Spleen (tissue), 11 donors: ENCODE measurements around the gene ELAVL2. TPM values are rescaled to one million over a fixed set of nuclear protein-coding genes. Genes with fewer than 3 reads are reported as not detected.

Source experiments
- DNase-seq: peaks from one replicate; pipeline ENCODE4 v3.0.0-alpha.2; 2020
- H3K27ac ChIP-seq, 8 donors: fragments of 200-600 bp; sonication (generic) in 7 of 8; 1 replicate in 4 of 8; 2 replicates in 4 of 8; pipeline versions ENCODE4 v1.5.0 to v1.8.0; 2016 to 2021; ENCODE audit warnings: inconsistent platforms in 4 of 8, mild to moderate bottlenecking in 4 of 8, moderate library complexity in 1 of 8
- H3K27me3 ChIP-seq, 7 donors: fragments of 200-600 bp; sonication (generic) in 6 of 7; replicated peaks in 1 of 7; 1 replicate in 4 of 7; 2 replicates in 3 of 7; pipeline versions ENCODE4 v1.5.0 to v1.8.0; 2016 to 2021; ENCODE audit warnings: inconsistent platforms in 3 of 7, mild to moderate bottlenecking in 1 of 7
- H3K36me3 ChIP-seq, 6 donors: fragments of 200-600 bp; sonication (generic) in 5 of 6; 1 replicate in 4 of 6; 2 replicates in 2 of 6; pipeline versions ENCODE4 v1.5.0 to v1.8.0; 2016 to 2021; ENCODE audit warnings: inconsistent platforms in 2 of 6
- H3K4me1 ChIP-seq, 6 donors: fragments of 200-600 bp; sonication (generic) in 5 of 6; 1 replicate in 3 of 6; 2 replicates in 3 of 6; pipeline versions ENCODE4 v1.5.0 to v1.8.0; 2016 to 2021; ENCODE audit warnings: inconsistent platforms in 3 of 6
- H3K4me3 ChIP-seq, 8 donors: fragments of 200-600 bp; sonication (generic) in 7 of 8; 1 replicate in 4 of 8; 2 replicates in 4 of 8; pipeline versions ENCODE4 v1.5.0 to v1.8.0; 2016 to 2021; ENCODE audit warnings: inconsistent platforms in 4 of 8, mild to moderate bottlenecking in 4 of 8, moderate library complexity in 2 of 8
- H3K9me3 ChIP-seq, 8 donors: fragments of 200-600 bp; sonication (generic) in 7 of 8; 1 replicate in 4 of 8; 2 replicates in 4 of 8; pipeline versions ENCODE4 v1.5.0 to v1.8.0; 2016 to 2021; ENCODE audit warnings: inconsistent platforms in 4 of 8
- POLR2A ChIP-seq, 3 donors: fragments of 450-650 bp; IDR thresholded peaks; one replicate each; pipeline ENCODE4 v1.5.1; 2017; ENCODE audit warnings: antibody characterized with exemption in 3 of 3, mild to moderate bottlenecking in 1 of 3
- POLR2AphosphoS5 ChIP-seq, 3 donors: sonication (generic); formaldehyde crosslinking; IDR thresholded peaks; one replicate each; pipeline ENCODE4 v1.5.1; 2017; ENCODE audit warnings: antibody characterized with exemption in 3 of 3
- WGBS, 5 donors: extraction: QIAGEN DNeasy Blood & Tissue Kit in 3 of 5; methylation state at CpG; one replicate each; pipeline versions ENCODE4 v1.1.5 to v1.1.7; 2013 to 2018; 5-methylcytosine and 5-hydroxymethylcytosine counted together
- intact Hi-C: fragments of 100-400 bp; cut with DNase I; formaldehyde crosslinking; loops from one replicate; pipeline ENCODE4 v1.15.0; 2023; ENCODE audit warnings: low total_unique reads
- polyA plus RNA-seq, 3 donors: library from polyadenylated mRNA; stranded (reverse); fragments of 200-250 nt; gene quantifications; one replicate each; pipeline ENCODE4 v1.2.1, GENCODE V29; 2013
- total RNA-seq, 7 donors: library from RNA; depleted of rRNA in 3 of 7; stranded (reverse); fragments of >200 nt in 3 of 7; fragmentation: NEBNext Ultra II Directional in 4 of 7; extraction: Animal tissue kit (Norgen Biotek cat#: 25700) in 4 of 7; gene quantifications; one replicate each; pipeline versions ENCODE4 v1.1.0 to v1.2.1, GENCODE V29; 2016 to 2021
- TF ChIP-seq, protein P1 (sequence below), 11 experiments: fragments of 200-600 bp in 7 of 11; fragments of 450-650 bp in 4 of 11; sonication (generic) in 4 of 11; IDR thresholded peaks in 8 of 11; conservative IDR thresholded peaks in 3 of 11; 1 replicate in 7 of 11; 2 replicates in 4 of 11; pipeline versions ENCODE4 v1.4.0 to v1.8.0; 2016 to 2021; ENCODE audit warnings: antibody characterized with exemption in 11 of 11, inconsistent platforms in 4 of 11, mild to moderate bottlenecking in 1 of 11
- donor health status: healthy with polysubstance abuse.
- donor health status: DM: no; HTN: no; CAD: no; lungs with moderate emphysema.
- donor health status: DM: no; HTN: no; CAD: no.
- donor health status: Bipolar disorder and iron deficiency.
- donor health status: healthy.
- donor health status: DM: no; HTN: no; CAD: no.
- donor health status: DM: yes; HTN: yes; CAD: no.

ELAVL2 gene
- total and polyA plus RNA-seq, 10 donors: 0.02 to 0.12 (median 0.03) TPM; not detected in 7

- Histone ChIP-seq H3K4me3 (no peak overlapping the region), H3K4me1 (no peaks in the 10 kb centered on the region), H3K36me3 (no peaks in the 10 kb centered on the region), H3K9me3 (peaks cover 0 to 8% (median 0%) of the 10 kb centered on the region in 8 donors), H3K27me3 (no peaks in the 10 kb centered on the region), H3K27ac (no peak overlapping the region)
- DNase-seq: no peak
- TF ChIP-seq POLR2AphosphoS5 (IDR thresholded peaks at IDR 0.05) (no peak), POLR2A (IDR thresholded peaks at IDR 0.05) (no peak)
- TF ChIP-seq, protein P1, sequence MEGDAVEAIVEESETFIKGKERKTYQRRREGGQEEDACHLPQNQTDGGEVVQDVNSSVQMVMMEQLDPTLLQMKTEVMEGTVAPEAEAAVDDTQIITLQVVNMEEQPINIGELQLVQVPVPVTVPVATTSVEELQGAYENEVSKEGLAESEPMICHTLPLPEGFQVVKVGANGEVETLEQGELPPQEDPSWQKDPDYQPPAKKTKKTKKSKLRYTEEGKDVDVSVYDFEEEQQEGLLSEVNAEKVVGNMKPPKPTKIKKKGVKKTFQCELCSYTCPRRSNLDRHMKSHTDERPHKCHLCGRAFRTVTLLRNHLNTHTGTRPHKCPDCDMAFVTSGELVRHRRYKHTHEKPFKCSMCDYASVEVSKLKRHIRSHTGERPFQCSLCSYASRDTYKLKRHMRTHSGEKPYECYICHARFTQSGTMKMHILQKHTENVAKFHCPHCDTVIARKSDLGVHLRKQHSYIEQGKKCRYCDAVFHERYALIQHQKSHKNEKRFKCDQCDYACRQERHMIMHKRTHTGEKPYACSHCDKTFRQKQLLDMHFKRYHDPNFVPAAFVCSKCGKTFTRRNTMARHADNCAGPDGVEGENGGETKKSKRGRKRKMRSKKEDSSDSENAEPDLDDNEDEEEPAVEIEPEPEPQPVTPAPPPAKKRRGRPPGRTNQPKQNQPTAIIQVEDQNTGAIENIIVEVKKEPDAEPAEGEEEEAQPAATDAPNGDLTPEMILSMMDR (IDR thresholded peaks at IDR 0.05 in 8 of 11, conservative IDR thresholded peaks at IDR 0.05 in 3 of 11): no peak
- intact Hi-C loops: no loop called here
Measured at GRCh38 chr9:23772385-23772783, 53.7 kb downstream of the ELAVL2 start.

DNA sequence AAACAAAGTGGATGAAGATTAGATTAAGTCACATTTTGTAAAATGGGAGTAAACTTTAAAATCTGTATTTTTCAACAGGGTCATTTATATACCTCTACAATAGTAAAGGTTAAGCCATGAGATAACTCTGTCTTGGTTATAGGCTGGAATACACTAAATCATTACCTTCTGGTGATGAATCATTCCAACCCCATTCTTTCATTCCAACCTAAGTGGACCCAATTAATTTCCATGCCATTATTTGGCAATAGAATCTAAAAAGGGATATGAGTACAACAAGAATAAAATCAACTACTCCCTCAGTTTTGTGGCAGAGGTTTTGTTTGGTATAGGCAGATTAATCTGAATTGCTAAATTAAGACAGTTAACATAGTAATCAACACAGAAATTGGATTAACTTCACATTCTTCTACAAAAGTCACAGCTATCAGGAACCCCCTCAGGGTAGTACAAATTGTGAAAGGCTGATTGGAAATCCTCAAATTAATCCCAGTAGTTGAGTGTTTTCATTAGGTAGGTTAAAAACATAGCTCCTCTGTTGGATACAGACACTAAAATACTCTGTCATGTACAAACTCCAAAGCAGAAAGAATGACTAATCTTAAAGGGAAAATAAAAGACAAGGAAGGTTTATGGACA lies 54.2 kb downstream of the ELAVL2 start:
- TF ChIP-seq, protein P1 (IDR thresholded peaks at IDR 0.05 in 8 of 11, conservative IDR thresholded peaks at IDR 0.05 in 3 of 11): no peak
- TF ChIP-seq POLR2AphosphoS5 (IDR thresholded peaks at IDR 0.05) (no peak), POLR2A (IDR thresholded peaks at IDR 0.05) (no peak)
- Histone ChIP-seq H3K27me3 (no peaks in the 10 kb centered on the region), H3K27ac (no peak overlapping the region), H3K9me3 (peaks cover 0 to 8% (median 0%) of the 10 kb centered on the region in 8 donors), H3K36me3 (no peaks in the 10 kb centered on the region), H3K4me3 (no peak overlapping the region), H3K4me1 (no peaks in the 10 kb centered on the region)
- no peak for DNase-seq
- intact Hi-C loops: no loop called here

DNA sequence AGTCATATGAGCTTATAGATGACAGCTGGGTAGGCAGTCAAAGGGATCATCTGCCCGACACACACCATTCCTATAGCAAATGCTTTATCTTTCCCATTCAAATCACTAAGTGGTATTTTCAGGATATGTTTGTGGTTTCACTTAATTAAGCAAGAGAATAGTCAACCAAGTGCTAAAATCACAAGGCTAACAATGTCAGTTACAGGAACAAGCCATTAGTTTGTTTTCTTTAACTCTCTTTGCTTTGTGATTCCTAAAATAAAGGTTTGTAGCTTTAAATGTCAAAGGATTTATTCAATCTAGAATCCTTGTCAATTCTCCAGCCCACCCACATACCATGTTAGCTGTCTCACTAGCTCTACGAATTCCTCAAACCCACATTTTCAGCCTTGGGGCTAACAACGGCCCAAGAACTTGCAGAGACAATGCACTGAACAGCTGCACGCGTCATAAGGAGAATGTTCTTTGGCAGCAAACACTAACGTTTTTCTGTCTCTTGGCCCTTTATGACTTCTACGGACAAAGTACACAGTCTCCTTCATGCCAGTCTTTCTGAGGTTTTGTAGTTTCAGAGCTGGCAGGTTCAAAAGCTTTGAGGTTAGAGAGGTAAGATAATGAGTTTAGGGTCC lies 56.6 kb downstream of the ELAVL2 start:
- 79 to 92% (median 83%) methylated on average over 7 of the region's 7 CpGs for WGBS, 5 donors
- no peaks in the 10 kb centered on the region for H3K36me3 ChIP-seq
- DNase-seq: no peak
- peaks cover 0 to 8% (median 0%) of the 10 kb centered on the region in 8 donors for H3K9me3 ChIP-seq
- H3K27me3 ChIP-seq: no peaks in the 10 kb centered on the region
- H3K4me3 ChIP-seq: no peak overlapping the region
- TF ChIP-seq POLR2A (IDR thresholded peaks at IDR 0.05): no peak
- no peak for TF ChIP-seq POLR2AphosphoS5 (IDR thresholded peaks at IDR 0.05)
- TF ChIP-seq, protein P1 (IDR thresholded peaks at IDR 0.05 in 8 of 11, conservative IDR thresholded peaks at IDR 0.05 in 3 of 11): no peak
- intact Hi-C loops: no loop called here
- no peaks in the 10 kb centered on the region for H3K4me1 ChIP-seq
- H3K27ac ChIP-seq: no peak overlapping the region

DNA sequence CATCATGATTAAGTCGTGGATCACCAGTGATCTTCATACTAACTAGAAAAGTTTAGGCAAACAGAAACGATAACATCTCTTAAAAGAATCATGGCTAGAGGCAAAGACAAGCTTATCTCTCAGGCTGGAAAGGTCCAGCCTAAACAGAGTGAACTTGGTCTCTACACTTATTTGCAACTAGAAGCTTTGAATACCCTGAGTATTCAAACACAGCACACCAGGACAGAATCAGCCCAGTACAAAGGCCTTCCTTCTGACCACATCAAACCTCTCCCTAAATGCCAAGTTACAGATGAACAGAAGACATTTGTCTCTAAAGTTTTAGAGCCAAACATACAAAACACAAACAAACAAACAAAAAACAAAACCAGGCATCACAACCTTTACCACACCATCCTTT lies 57.2 kb downstream of the ELAVL2 start:
- WGBS, 5 donors: 59 to 78% (median 71%) methylated on average over 2 of the region's 2 CpGs
- DNase-seq: no peak
- Histone ChIP-seq H3K36me3 (no peaks in the 10 kb centered on the region), H3K9me3 (peaks cover 0 to 8% (median 0%) of the 10 kb centered on the region in 8 donors), H3K27me3 (no peaks in the 10 kb centered on the region), H3K4me3 (no peak overlapping the region), H3K4me1 (no peaks in the 10 kb centered on the region), H3K27ac (no peak overlapping the region)
- TF ChIP-seq POLR2A (IDR thresholded peaks at IDR 0.05) (no peak), POLR2AphosphoS5 (IDR thresholded peaks at IDR 0.05) (no peak)
- TF ChIP-seq, protein P1 (IDR thresholded peaks at IDR 0.05 in 8 of 11, conservative IDR thresholded peaks at IDR 0.05 in 3 of 11): no peak
- intact Hi-C loops: no loop called here
